Measurements from ENCODE around the gene GPR156.

- TF ChIP-seq RCOR1 (IDR thresholded peaks at IDR 0.05; ENCODE audit: insufficient replicate concordance, low read length) (no peak), POLR2A (IDR thresholded peaks at IDR 0.05; ENCODE audit: low read depth, low read length) (no peak)
Observed at GRCh38 chr3:120304616-120305015, 19.6 kb upstream of the GPR156 start.
